Stimulated activated CD4-positive, alpha-beta T cell treated with anti-CD3 and anti-CD28 coated beads, TNF-alpha, amount 100 ng/mL, for 1 hour (primary cell): ENCODE results near the gene ZNF292.
"Not testable (repeated sequence)": the region's sequence is repeated elsewhere in the genome, so short reads cannot be mapped to it uniquely, and the experiment has no call there.

Experiments
- DNase-seq, 3 donors: peaks; one replicate each; pipeline ENCODE4 v3.0.0-alpha.2; 2020; ENCODE audit warnings: low read depth in 3 of 3, low spot score in 1 of 3

Gene ZNF292

DNA sequence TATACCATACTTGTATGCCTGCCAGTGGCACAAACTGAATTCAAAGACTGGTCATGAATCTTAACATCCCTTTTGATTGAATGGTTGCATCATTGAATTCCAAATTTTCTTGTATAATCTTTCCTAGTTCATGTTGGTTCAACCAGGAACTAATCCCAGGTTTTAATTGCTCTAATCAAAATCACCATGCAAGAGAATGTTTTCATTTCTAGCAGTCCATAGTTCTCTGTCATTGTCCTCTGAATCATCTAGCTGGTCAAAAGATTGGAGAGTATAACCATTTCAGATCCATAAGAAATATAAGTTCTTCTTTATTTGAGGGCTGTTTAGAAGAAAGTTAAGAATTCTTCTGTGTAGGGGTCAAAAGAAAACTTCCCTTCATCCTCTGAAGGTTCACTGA is 57.2 kb downstream of the ZNF292 start:
- DNase-seq: no peak

- no peak for DNase-seq
These were observed 58.0 kb downstream of the ZNF292 start for GRCh38 chr6:87213364-87213763.

- DNase-seq: no peak
These were observed 59.5 kb downstream of the ZNF292 start for GRCh38 chr6:87214831-87215230.

DNA sequence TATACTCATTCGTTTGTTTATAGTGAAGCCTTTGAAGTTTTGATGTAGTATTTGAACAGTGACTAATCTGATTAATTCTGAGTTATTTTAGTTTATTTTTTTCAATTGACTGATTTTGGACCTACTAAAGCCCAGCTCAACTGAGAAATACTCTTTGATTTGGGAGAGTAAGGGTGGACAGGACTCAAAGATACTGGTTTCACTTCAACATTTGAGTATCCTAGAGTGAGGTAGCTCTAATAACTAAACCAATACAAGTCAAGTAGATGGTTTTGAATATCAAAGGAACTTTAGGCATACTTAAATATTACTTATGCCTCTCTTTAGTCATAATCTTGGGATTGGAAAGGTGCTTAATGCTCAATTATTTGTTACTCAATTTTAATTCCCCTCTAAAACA is 65.6 kb downstream of the ZNF292 start:
- DNase-seq: no peak

- no peak for DNase-seq
These were observed 67.3 kb downstream of the ZNF292 start for GRCh38 chr6:87222676-87223075.

DNA sequence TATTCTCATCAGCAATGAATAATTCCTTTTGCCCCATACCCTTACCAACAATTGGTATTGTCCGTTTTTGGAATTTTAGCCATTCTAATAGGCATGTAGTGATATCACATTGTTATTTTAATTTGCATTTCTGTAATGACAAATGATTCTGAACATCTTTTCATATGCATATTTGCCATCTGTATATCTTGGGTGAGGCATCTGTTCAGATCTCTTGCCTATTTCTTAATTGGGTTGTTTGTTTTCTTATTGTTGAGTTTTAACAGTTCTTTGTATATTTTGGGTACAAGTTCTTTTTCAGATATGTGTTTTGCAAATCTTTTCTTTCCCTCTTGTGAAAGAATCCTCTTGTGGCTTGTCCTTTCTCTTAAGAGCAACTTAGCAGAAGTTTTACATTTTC is 69.6 kb downstream of the ZNF292 start:
- no peak for DNase-seq

DNA sequence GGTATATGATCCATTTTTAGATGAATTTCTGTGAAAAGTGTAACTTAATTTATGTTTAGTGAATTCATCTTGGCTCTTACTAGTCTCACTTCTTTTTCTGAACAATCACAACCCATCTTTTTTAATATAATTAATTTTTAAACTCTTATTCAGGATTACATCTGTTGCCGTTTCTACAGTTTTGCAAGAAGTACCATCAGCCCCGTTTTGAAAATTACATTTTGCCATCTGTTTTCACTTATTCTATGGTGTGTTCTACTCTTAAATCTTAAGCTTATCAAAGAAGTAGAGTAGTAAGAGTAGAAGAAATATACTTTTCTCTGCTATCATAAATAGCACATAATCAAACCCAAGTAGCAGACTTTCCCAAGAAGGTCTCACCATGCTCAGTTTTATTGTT is 70.1 kb downstream of the ZNF292 start:
- no peak for DNase-seq

DNA sequence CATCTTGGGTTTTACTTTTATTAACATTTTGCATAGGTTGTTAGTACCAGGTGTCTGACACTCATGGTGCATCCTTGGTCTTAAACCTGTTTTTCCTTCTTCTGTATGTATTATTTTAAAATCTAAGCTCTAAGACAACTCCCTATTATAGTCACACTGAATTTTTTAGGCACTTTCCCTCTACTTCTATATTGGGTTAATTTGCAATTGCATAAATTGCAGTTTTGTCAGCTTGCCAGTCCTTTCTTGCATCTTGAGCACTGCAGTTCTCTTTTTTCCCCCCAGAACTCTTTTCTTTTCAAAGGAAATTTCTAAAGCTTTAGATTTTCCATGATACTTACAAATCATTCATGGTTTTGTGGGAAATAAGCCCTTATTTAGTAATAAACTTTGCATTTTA is 70.6 kb downstream of the ZNF292 start:
- DNase-seq: no peak

GRCh38 chr6:87230801-87231200 is 75.4 kb downstream of the ZNF292 start:
- no peak for DNase-seq

DNA sequence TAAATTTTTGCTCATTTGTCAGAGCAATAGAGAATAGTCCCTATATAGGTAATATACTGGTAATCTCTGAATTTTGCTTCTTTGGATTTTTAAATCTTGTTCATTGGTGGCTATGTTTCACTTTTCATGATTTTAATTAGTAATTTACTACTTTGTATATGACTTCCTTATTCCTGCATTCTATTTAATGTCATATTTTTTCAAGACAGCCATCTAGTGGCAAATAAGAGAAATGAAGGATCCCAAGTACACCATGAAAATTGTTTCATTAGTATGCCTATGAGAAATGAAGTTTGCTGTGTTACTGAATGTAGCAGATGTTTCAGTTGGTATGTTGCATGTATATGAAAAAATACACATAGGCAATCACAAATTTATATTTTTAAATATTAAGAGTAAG is 82.4 kb downstream of the ZNF292 start:
- no peak for DNase-seq

GRCh38 chr6:87239098-87239635 is 83.8 kb downstream of the ZNF292 start:
- not testable (repeated sequence) for DNase-seq

- DNase-seq: no peak
These were observed 85.9 kb downstream of the ZNF292 start for GRCh38 chr6:87241304-87241703.

GRCh38 chr6:87242311-87242710 is 86.9 kb downstream of the ZNF292 start:
- no peak for DNase-seq

GRCh38 chr6:87243812-87244211 is 88.4 kb downstream of the ZNF292 start:
- DNase-seq: no peak

GRCh38 chr6:87244380-87244779 is 89.0 kb downstream of the ZNF292 start:
- no peak for DNase-seq

DNA sequence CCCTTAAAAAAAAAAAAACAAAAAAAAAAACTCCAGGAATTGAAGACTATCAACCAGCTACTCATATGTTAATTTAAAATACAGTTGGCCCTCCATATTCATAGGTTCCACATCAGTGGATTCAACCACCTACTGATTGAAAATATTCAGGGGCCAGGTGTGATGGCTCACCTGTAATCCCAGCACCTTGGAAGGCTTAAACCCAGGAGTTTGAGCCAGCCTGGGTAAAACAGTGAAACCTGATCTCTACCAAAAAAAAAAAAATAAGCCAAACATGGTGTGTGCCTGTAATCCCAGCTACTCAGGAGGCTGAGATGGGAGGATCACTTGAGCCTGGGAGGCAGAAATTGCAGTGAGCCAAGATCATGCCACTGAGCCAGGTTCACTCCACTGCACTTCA is 94.7 kb downstream of the ZNF292 start:
- DNase-seq: no peak

GRCh38 chr6:87251225-87251624 is 95.9 kb downstream of the ZNF292 start:
- no peak for DNase-seq

- no peak for DNase-seq
These were observed 96.4 kb downstream of the ZNF292 start for GRCh38 chr6:87251725-87252124.

- no peak for DNase-seq
These were observed 101.7 kb downstream of the ZNF292 start for GRCh38 chr6:87257046-87257445.

DNA sequence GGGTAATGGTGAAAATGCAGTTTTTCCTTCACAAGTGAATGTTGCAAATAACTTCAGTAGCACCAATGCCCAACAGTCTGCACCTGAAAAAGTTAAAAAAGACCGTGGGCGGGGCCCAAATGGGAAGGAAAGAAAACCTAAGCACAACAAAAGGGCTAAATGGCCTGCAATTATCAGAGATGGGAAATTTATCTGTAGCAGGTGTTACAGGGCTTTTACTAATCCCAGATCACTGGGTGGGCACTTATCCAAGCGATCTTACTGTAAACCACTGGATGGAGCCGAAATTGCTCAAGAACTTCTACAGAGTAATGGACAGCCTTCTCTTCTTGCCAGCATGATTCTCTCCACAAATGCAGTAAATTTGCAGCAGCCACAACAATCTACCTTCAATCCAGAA is 102.2 kb downstream of the ZNF292 start:
- DNase-seq: no peak

GRCh38 chr6:87257975-87258374 is 102.6 kb downstream of the ZNF292 start:
- no peak for DNase-seq

DNA sequence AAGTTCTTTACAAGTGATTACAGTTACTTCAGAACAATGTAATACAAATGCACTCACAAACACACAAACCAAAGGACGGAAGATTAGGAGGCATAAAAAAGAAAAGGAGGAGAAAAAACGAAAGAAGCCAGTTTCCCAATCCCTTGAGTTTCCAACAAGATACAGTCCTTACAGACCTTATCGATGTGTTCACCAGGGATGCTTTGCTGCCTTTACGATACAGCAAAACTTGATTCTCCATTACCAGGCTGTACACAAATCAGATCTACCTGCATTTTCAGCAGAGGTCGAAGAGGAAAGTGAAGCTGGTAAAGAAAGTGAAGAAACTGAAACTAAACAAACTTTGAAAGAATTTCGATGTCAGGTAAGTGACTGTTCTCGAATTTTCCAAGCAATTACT is 104.4 kb downstream of the ZNF292 start:
- DNase-seq: no peak

- no peak for DNase-seq
These were observed 106.2 kb downstream of the ZNF292 start for GRCh38 chr6:87261534-87261933.

- no peak for DNase-seq
These were observed 109.1 kb downstream of the ZNF292 start for GRCh38 chr6:87264481-87264880.
